Stimulated activated naive B cell treated with anti-CD40 and anti-IgM and Interleukin-4, amounts not matched to agents 10 μg/mL and 1 μg/mL and 100 μg/mL, for 72 hours (primary cell): Measurements from ENCODE around the gene CLPSL2.
"Not testable (repeated sequence)": the region's sequence is repeated elsewhere in the genome, so short reads cannot be mapped to it uniquely, and the experiment has no call there.

Experiments
- ATAC-seq, 2 donors: fragments of 150-1000 bp; cut with Tn5 transposase; replicated peaks; 2 replicates each; pipeline ENCODE4 v1.10.0; 2021; ENCODE audit warnings: moderate library complexity in 1 of 2
- DNase-seq: peaks from one replicate; pipeline ENCODE4 v3.0.0; 2021
- H3K27ac Mint-ChIP-seq: one replicate; pipeline ENCODE4 v1.8.0; 2022; ENCODE audit warnings: mild to moderate bottlenecking, mixed read lengths
- H3K27me3 Mint-ChIP-seq, 2 donors: one replicate each; pipeline ENCODE4 v1.8.0; 2022; ENCODE audit warnings: mixed read lengths in 2 of 2
- H3K36me3 Mint-ChIP-seq, 2 donors: one replicate each; pipeline ENCODE4 v1.8.0; 2022; ENCODE audit warnings: mixed read lengths in 2 of 2, mild to moderate bottlenecking in 1 of 2
- H3K4me1 Mint-ChIP-seq, 2 donors: one replicate each; pipeline ENCODE4 v1.8.0; 2022; ENCODE audit warnings: mixed read lengths in 2 of 2, mild to moderate bottlenecking in 1 of 2
- H3K4me3 Mint-ChIP-seq, 2 donors: one replicate each; pipeline ENCODE4 v1.8.0; 2022; ENCODE audit warnings: mild to moderate bottlenecking in 2 of 2, mixed read lengths in 2 of 2, moderate library complexity in 1 of 2
- H3K9me3 Mint-ChIP-seq, 2 donors: one replicate each; pipeline ENCODE4 v1.8.0; 2022; ENCODE audit warnings: mixed read lengths in 2 of 2, mild to moderate bottlenecking in 1 of 2

The CLPSL2 gene, protein sequence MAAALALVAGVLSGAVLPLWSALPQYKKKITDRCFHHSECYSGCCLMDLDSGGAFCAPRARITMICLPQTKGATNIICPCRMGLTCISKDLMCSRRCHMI

DNA sequence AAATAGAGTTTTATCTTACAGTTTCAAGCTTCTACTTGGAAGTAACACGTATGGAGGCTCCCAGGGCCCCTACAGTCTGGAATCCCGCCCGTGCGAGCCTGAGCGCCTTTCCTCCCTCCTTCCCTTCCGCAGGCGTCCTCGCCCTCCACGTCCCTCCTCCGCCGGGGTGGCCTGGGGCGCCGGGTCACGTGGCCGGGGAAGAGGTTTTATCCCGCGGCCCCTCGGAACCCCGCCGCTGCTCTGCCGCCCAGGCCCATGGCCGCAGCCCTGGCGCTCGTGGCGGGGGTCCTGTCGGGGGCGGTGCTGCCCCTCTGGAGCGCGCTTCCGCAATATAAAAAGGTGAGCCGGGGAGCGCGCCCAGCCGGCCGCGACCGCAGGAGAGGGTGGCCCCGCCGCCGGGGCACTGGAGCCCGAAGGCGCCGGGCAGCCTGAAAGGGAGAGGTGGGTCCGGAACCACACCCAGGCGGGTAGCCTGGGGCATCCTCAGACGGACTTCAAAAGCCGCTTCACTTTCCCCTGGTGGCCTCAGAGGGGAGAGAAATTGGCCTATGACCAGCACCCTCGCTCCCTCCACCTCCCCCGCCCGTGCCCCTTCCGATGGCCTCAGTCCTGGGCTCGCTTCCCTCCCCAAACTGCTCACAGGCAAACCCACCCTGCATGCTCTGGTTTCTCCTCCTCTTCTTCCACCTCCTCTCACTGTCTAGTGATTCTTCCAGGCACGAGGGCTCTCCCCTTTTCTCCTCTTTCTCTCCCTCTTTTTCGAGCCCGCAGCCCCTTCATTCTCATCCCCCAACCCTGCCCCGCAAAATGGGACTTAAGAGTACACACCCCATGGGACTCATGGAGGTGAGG, at the start of gene CLPSL2:
Gene CLPSL2, plus strand, starts transcription at position 235 of the 852 bp plus-strand sequence. Its CDS starts 21 bp downstream, at position 256.
- Mint-ChIP-seq H3K27ac (no peak within 1 kb of the TSS), H3K4me3 (peak within 1 kb of the TSS; percentile 81), H3K36me3 (no peaks in the 10 kb centered on the region), H3K9me3 (no peaks in the 10 kb centered on the region), H3K27me3 (peaks cover 18 to 25% of the 10 kb centered on the region in 2 donors), H3K4me1 (peaks cover 15 to 26% of the 10 kb centered on the region in 2 donors)
- DNase-seq (peak; percentile 15), ATAC-seq (peak; percentile 78 to 79)

DNA sequence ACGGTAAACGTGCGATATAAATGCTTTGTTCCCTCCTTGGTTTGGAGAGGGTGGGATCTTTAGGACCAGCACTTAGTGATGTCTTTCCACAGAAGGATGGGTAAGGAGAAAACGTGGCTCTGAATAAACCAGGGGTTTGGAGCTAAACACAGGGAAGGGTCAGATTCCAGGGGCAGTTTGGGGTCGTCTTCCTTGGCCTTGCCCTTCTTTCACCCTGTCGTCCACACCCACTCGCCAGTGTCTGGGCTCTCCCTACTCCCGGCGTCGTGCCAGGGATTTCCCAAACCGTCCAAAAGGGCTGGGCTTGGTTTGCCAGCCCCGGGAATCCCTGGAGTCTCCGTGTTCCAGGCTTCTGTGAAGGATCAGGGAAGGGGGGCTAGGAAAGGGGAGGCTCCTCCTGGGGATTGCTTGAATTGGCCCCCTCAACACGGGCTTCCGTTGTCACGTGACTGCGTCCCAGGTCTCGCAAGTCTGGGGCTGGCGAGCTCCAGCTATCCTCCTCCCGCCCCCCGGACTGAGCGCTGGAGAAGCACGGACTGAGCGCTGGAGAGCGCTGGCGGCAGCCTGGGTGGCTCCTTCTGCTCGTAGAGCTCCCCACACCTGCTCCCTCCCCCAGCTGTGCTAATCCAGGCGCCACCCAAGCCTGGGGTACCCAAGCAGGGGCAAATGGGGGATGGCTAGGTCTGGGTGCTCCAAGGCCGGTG, 49.0 kb upstream of the CLPSL2 start:
- peak; percentile 18 for ATAC-seq
- peak overlapping the region; percentile 10 for H3K27ac Mint-ChIP-seq
- peak overlapping the region; percentile 52 to 84 for H3K4me3 Mint-ChIP-seq
- no peaks in the 10 kb centered on the region for H3K9me3 Mint-ChIP-seq
- peaks cover 43 to 66% of the 10 kb centered on the region in 2 donors for H3K4me1 Mint-ChIP-seq
- peaks cover 0 to 6% of the 10 kb centered on the region in 2 donors for H3K27me3 Mint-ChIP-seq
- no peaks in the 10 kb centered on the region for H3K36me3 Mint-ChIP-seq
- DNase-seq, result no peak

DNA sequence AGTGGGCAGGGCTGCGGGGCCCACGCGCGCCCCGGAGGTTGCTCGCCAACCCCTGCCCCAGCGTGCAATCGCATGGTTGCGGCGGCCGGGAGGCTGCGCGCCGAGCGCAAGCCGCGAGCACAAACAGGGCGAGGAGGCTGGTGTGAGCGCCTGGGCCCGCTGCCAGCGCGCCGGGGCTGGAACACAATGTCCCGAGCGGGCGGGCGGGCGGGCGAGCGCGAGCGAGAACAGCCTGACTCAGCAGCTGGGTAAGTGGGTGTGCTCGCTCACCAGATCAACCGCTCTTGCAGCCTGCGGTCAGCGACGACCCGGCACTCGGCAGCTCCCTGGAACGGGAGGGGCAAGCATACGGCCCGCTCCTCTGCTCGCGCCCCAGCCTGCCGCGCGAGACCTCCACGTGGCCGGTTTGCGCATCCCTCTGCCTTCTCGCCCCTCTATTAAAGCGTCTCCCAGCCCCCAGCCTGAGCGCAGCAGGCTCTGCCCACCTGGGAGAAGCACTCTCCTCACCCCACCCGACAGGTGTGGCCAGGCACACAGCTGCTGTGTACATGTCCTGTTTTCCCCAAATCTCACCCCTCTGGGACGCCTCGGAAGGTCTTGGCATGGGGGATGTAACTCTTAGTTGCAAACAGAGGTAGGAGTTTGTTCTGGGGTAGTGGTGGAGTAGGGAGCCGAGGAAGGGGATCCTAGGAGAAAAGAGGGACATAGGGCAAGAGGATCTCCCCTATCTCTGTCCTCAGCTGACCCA, 48.3 kb upstream of the CLPSL2 start:
- Mint-ChIP-seq H3K27ac (peak overlapping the region; percentile 68), H3K4me3 (peak overlapping the region; percentile 82 to 84), H3K36me3 (no peaks in the 10 kb centered on the region), H3K9me3 (no peaks in the 10 kb centered on the region), H3K4me1 (peaks cover 49 to 73% of the 10 kb centered on the region in 2 donors), H3K27me3 (peaks cover 0 to 6% of the 10 kb centered on the region in 2 donors)
- DNase-seq (peak; percentile 70), ATAC-seq (peak; percentile 44 to 46)

DNA sequence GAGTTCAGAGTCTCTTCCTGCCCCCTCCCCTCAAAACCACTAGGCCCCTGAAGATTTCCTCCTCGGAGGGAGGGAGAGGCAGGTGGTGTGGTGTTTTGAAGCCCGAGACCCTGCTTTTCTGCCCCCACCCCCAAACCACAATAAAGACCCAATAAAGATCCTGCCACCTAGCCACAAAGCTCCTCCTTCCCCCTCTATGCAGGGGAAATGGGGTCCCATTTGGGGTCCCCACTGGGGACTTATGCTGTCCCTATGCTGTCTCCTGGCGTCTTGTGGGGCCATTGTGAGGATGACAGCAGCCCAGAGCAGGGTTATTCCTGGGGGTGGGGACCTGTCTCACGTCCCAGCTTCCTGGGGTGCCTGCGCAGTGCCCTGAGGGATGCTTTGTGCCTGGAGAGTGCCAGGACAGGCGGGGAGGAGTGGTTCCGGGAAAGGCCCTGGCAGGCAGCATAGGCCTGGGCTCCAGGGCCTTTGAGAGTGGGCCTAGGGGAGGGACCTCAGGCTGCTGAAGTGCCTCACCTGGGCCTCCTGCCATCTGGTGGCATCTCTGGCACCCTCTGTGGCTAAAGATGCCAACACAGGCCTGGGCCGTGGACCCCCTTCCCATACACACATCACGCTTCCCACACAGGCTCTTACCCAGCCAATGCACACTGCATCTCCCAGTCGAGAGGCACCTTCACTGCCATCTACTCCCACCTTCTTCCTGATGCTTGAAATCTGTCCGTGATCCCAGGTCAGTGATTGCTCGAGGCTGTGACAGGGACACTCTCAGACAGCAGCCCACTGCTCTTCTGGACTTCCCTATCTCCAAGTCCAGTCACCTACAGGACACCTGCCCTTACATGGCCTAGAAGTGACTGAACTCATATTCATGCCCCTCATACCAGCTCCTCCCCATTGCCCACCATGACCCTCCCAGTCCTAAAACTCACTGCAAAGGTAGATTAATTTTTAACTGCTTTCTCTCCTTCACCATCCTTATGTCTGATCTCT, 47.4 kb upstream of the CLPSL2 start:
- ATAC-seq (no peak), DNase-seq (no peak)
- H3K36me3 Mint-ChIP-seq, result no peaks in the 10 kb centered on the region
- H3K4me1 Mint-ChIP-seq, result peaks cover 50 to 76% of the 10 kb centered on the region in 2 donors
- H3K9me3 Mint-ChIP-seq, result no peaks in the 10 kb centered on the region
- H3K27me3 Mint-ChIP-seq, result peaks cover 0 to 6% of the 10 kb centered on the region in 2 donors
- peak overlapping the region in 1 of 2 donors; percentile 84 for H3K4me3 Mint-ChIP-seq
- no peak overlapping the region for H3K27ac Mint-ChIP-seq

DNA sequence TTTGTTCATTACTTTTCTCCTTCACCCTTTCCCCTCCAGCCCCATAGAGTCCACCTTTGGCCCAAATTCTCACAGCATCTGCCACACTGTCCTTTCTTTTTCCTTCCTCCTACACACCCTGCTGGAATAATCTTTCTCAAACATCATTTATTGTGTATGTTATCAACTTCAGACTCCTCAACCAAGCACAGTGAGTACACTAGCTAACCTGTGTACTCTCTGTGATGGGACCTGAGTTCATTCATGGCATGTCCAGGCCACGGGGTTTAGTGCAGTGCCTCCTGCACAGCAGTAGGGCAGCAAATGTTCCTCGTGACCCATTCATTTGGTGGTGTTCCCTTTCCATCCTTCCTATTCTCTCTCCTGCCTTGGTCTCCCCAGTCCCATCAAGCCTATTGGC, 46.7 kb upstream of the CLPSL2 start:
- no peaks in the 10 kb centered on the region for H3K36me3 Mint-ChIP-seq
- peaks cover 0 to 6% of the 10 kb centered on the region in 2 donors for H3K27me3 Mint-ChIP-seq
- DNase-seq (no peak), ATAC-seq (no peak)
- H3K4me1 Mint-ChIP-seq, result peaks cover 50 to 76% of the 10 kb centered on the region in 2 donors
- no peak overlapping the region for H3K4me3 Mint-ChIP-seq
- no peak overlapping the region for H3K27ac Mint-ChIP-seq
- no peaks in the 10 kb centered on the region for H3K9me3 Mint-ChIP-seq

DNA sequence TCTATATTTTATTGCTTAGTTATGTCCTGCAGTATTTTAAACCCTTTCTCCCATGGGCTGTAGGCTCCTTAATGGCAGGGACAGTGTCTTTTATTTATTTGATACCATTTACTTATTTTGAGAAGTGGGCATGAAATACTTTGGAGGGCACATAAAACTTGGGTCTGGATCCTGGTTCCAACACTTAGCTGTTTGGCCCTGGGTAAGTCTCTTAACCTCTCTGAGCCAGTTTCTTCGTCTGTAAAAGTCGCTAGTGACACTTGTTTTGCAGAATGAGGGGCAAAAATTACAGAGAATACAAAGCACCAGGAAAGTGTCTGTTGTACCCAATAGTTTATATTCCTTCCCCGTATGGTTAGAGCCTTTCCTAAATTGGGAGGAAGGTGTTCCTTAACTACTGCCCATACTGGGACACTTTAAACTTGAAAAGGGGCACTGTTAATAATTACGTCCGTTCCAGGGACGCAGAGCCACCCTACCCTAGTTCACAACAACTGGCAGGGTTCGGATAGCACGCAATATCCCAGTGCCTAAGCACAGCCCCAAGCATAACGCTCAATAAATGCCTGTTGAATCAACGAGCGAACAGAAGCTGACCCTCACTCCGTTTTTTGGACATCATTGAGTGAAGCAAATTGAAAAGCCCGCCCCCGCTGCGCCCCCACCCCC, 45.5 kb upstream of the CLPSL2 start:
- DNase-seq (no peak), ATAC-seq (peak; percentile 10 to 15)
- H3K27me3 Mint-ChIP-seq, result peaks cover 0 to 6% of the 10 kb centered on the region in 2 donors
- peaks cover 46 to 69% of the 10 kb centered on the region in 2 donors for H3K4me1 Mint-ChIP-seq
- H3K27ac Mint-ChIP-seq, result no peak overlapping the region
- peak overlapping the region; percentile 93 to 98 for H3K4me3 Mint-ChIP-seq
- no peaks in the 10 kb centered on the region for H3K36me3 Mint-ChIP-seq
- H3K9me3 Mint-ChIP-seq, result no peaks in the 10 kb centered on the region

DNA sequence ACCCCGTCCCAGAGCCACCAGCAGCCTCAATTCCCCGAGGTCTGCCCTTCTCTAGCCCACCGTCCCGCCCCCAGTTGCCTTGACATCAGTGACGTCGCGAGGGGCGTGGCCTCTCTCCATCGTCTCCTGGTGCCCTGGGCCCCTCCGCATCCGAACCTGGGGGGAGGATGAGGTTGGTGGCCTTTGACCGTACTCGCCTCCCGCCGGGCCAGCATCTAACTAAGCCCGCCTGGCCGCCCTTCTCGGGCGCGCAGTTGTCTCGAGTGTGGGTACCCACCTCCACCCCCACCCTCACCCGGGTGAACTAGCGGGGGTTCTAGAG, 45.0 kb upstream of the CLPSL2 start:
- Mint-ChIP-seq H3K4me3 (peak overlapping the region; percentile 93 to 98), H3K4me1 (peaks cover 44 to 69% of the 10 kb centered on the region in 2 donors), H3K27me3 (peaks cover 0 to 6% of the 10 kb centered on the region in 2 donors), H3K9me3 (no peaks in the 10 kb centered on the region), H3K36me3 (no peaks in the 10 kb centered on the region), H3K27ac (peak overlapping the region; percentile 97)
- peak; percentile 89 for DNase-seq
- ATAC-seq, result peak; percentile 68 to 74

DNA sequence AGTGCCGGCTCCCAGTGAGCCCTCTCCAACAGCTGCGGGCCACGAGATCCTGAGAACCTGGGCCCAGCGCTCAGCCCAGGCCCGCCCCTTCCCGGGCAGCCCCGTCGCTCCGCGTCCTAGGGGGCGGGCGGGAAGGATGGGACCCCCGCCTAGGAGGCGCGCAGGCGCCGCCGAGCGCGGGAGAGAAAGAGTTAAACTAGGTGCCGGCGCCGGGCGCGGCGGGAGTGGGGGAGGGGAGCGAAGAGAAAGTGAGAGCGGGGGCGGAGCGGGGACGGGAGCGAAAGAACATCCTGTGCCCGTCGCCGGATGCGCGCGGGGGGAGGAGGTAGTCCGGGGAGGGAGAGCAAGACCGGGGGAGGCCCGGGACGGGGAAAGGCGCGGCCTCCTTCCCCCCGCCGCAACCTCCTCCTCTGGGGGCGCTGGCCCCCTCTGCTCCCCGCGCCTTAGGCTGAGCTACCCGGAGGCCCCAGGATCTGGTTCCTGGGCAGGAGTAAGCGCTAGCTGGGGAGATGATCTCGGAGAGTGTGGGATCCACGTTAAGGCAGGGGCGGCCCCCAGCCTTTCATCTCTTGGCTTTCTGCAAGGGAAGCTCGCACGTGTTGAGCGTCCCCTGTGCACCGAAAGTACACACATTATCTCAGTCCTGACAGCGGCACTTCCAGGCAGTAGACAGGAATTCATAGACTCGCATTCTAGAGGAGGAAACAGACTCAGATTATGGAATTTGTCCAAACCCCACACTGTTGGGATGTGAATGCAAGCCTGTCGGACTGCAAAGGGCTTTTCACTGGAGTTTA, 44.5 kb upstream of the CLPSL2 start:
- Mint-ChIP-seq H3K27me3 (peaks cover 0 to 1% of the 10 kb centered on the region in 2 donors), H3K4me3 (peak overlapping the region; percentile 93 to 98), H3K4me1 (peaks cover 39 to 66% of the 10 kb centered on the region in 2 donors), H3K9me3 (no peaks in the 10 kb centered on the region), H3K27ac (peak overlapping the region; percentile 97), H3K36me3 (no peaks in the 10 kb centered on the region)
- ATAC-seq (peak; percentile 63 to 70), DNase-seq (peak; percentile 88)

DNA sequence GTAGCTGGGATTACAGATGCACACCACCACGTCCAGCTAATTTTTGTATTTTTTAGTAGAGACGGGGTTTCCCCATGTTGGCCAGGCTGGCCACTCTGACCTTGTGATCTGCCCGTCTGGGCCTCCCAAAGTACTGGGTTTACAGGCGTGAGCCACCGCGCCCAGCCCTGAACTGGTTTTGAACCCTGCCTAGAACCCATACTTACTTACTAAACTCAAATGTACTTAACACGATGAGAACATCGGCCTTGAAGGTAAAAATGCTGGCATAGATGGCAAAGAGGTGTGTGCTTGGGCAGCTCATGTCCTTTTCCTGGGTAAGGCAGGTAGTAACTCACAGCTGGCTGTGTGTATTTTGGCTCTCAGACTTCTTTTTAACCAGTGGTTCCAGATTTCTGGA, 42.8 kb upstream of the CLPSL2 start:
- no peak for DNase-seq
- peaks cover 33 to 58% of the 10 kb centered on the region in 2 donors for H3K4me1 Mint-ChIP-seq
- ATAC-seq, result no peak
- H3K9me3 Mint-ChIP-seq, result no peaks in the 10 kb centered on the region
- H3K36me3 Mint-ChIP-seq, result no peaks in the 10 kb centered on the region
- no peak overlapping the region for H3K4me3 Mint-ChIP-seq
- no peaks in the 10 kb centered on the region for H3K27me3 Mint-ChIP-seq
- no peak overlapping the region for H3K27ac Mint-ChIP-seq

DNA sequence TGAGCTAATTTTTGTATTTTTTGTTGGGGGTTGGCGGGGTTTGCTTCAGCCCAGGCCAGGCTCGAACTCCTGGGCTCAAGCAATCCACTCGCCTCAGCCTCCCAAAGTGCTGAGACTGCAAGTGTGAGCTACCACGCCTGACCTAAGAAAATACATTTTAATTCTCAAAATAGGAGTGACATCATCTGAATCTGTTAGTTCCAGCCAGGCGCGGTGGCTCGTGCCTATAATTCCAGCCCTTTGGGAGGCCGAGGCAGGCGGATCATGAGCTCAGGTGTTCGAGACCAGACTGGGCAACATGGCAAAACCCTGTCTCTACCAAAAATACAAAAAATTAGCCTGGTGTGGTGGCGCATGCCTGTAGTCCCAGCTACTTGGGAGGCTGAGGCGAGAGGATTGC, 42.1 kb upstream of the CLPSL2 start:
- not testable (repeated sequence) for DNase-seq, H3K36me3 Mint-ChIP-seq, H3K27ac Mint-ChIP-seq, H3K9me3 Mint-ChIP-seq, ATAC-seq, H3K4me3 Mint-ChIP-seq, H3K27me3 Mint-ChIP-seq
- peaks cover 27 to 52% of the 10 kb centered on the region in 2 donors for H3K4me1 Mint-ChIP-seq

DNA sequence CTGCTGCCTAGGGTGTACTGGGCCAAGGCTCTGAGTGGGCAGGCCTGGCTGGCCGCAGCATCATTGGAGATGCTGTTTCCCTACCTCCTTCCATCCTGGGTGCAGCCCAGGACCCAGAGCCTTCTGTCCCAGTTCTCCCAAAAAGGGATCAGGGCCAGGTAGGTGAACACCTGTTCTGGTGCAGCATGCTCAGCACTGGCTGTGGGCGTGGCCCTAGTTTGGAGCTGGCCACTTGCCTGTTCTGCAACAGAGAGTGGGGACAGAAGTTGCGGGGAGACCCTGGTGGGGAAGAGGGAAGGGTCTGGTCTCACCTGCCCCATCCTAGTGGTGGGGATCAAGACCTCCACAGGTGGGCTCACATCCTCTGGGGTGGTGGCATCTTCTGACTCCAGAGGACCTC, 40.9 kb upstream of the CLPSL2 start:
- DNase-seq, result no peak
- Mint-ChIP-seq H3K36me3 (no peaks in the 10 kb centered on the region), H3K27ac (no peak overlapping the region), H3K9me3 (no peaks in the 10 kb centered on the region), H3K27me3 (no peaks in the 10 kb centered on the region), H3K4me1 (peaks cover 22 to 40% of the 10 kb centered on the region in 2 donors), H3K4me3 (no peak overlapping the region)
- no peak for ATAC-seq

DNA sequence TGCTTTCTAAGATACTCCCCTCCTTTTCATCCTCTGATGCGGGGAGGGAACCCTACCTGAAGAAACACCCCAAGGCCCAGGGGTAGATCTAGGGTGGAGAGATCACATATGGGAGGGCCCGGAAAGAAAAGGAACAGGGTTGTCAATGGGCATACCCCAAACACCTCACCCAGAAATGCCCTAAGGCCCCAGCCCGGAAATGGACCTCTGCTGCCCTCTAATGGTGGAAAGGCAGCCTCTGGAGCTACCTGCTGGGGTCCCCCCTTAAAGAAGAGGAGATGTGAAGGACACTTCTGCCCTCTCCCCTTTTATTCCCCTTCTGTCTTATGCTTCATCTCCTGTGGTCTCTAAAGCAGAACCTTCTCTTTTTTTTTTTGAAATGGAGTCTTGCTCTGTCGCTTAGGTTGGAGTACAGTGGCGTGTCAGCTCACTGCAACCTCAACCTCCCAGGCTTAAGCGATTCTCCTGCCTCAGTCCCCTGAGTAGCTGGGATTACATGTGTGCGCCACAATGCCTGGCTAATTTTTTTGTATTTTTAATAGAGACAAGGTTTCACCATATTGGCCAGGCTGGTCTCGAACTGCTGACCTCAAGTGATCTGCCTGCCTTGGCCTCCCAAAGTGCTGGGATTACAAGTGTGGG, 40.0 kb upstream of the CLPSL2 start:
- no peaks in the 10 kb centered on the region for H3K36me3 Mint-ChIP-seq
- no peaks in the 10 kb centered on the region for H3K27me3 Mint-ChIP-seq
- peaks cover 21 to 31% of the 10 kb centered on the region in 2 donors for H3K4me1 Mint-ChIP-seq
- H3K27ac Mint-ChIP-seq, result no peak overlapping the region
- no peak overlapping the region for H3K4me3 Mint-ChIP-seq
- no peaks in the 10 kb centered on the region for H3K9me3 Mint-ChIP-seq
- DNase-seq (peak; percentile 67), ATAC-seq (peak; percentile 44 to 46)
